GM12878 (cell line): Measurements from ENCODE around the gene TRPM5. TPM values are rescaled to one million over a fixed set of nuclear protein-coding genes. Genes with fewer than 3 reads are reported as not detected.

Source experiments
- ATAC-seq: fragments of 200-7000 bp; cut with Tn5 transposase; 3 replicates; pipeline ENCODE4 v1.9.1; 2020; ENCODE audit warnings: mild to moderate bottlenecking, moderate library complexity
- BruUV-seq: library from RNA; stranded (reverse); fragments of 400-500 nt; replicated peaks from 2 replicates; lab custom pipeline; 2021; lab: Mats Ljungman, UMichigan
- CTCF ChIA-PET: fragments of 300-600 bp; sonication (Branson Sonifier 250); formaldehyde crosslinking; extraction: SDS; loops from one replicate; lab custom pipeline; 2021; ENCODE audit warnings: inconsistent platforms; lab: Yijun Ruan, JAX
- POLR2A ChIA-PET: fragments of 350-600 bp; formaldehyde crosslinking; extraction: SDS; loops from one replicate; lab custom pipeline; 2021; ENCODE audit warnings: inconsistent platforms; lab: Charles Lee
- RAD21 ChIA-PET: fragments of 300-600 bp; sonication (Branson Sonifier 250); formaldehyde crosslinking; loops from one replicate; lab custom pipeline; 2023; ENCODE audit warnings: antibody characterized with exemption; ENCODE audit not compliant: unreplicated experiment; lab: Charles Lee
- SMC1A ChIA-PET: fragments of 300-600 bp; sonication (Branson Sonifier 250); formaldehyde crosslinking; loops from one replicate; lab custom pipeline; 2023; ENCODE audit not compliant: unreplicated experiment, uncharacterized antibody; lab: Charles Lee
- DNase-seq: peaks from one replicate; pipeline ENCODE4 v3.0.0-alpha.2; 2011; ENCODE audit warnings: low read depth, low spot score
- FAIRE-seq: peaks from 3 replicates; lab custom pipeline; 2011; peaks lifted over from hg19 to GRCh38; lab: Jason Lieb, UNC
- H2AFZ ChIP-seq: 2 replicates; pipeline ENCODE4 v1.6.0; 2011; ENCODE audit warnings: low read depth, low read length, control low read depth; ENCODE audit not compliant: control insufficient read depth
- H3K27ac ChIP-seq: 2 replicates; pipeline ENCODE4 v1.5.1; 2011; ENCODE audit warnings: control low read depth; ENCODE audit not compliant: control insufficient read depth, insufficient read depth
- H3K27me3 ChIP-seq, 2 experiments: replicated peaks in 1 of 2; 2 replicates each; pipeline versions ENCODE4 v1.6.0 to v1.6.1; 2011; ENCODE audit warnings: low read length in 1 of 2; ENCODE audit not compliant: control insufficient read depth in 2 of 2, insufficient read depth in 2 of 2
- H3K36me3 ChIP-seq, 2 experiments: 2 replicates each; pipeline ENCODE4 v1.5.1; 2011; ENCODE audit warnings: low read length in 1 of 2; ENCODE audit not compliant: control insufficient read depth in 2 of 2, insufficient read depth in 2 of 2
- H3K4me1 ChIP-seq: 2 replicates; pipeline ENCODE4 v1.6.1; 2011; ENCODE audit warnings: mild to moderate bottlenecking, low read length, moderate library complexity, mixed read lengths; ENCODE audit not compliant: control insufficient read depth, insufficient read depth
- H3K4me2 ChIP-seq: 2 replicates; pipeline ENCODE4 v1.6.0; 2011; ENCODE audit warnings: control low read depth; ENCODE audit not compliant: control insufficient read depth, insufficient read depth
- H3K4me3 ChIP-seq: fragments of 200-600 bp; sonication (generic); 2 replicates; pipeline ENCODE4 v1.5.1; 2016
- H3K79me2 ChIP-seq: 2 replicates; pipeline ENCODE4 v1.6.0; 2011; ENCODE audit warnings: low read length; ENCODE audit not compliant: control insufficient read depth, insufficient read depth
- H3K9ac ChIP-seq: 2 replicates; pipeline ENCODE4 v1.8.0; 2011; ENCODE audit warnings: low read length, control low read depth, mixed read lengths; ENCODE audit not compliant: control insufficient read depth, insufficient read depth
- H3K9me3 ChIP-seq: replicated peaks from 3 replicates; pipeline ENCODE4 v1.5.1; 2011; ENCODE audit warnings: mild to moderate bottlenecking, low read length; ENCODE audit not compliant: control insufficient read depth, insufficient read depth
- H4K20me1 ChIP-seq: 2 replicates; pipeline ENCODE4 v1.6.0; 2011; ENCODE audit not compliant: control insufficient read depth, insufficient read depth
- CHD4 ChIP-seq: fragments of 200-600 bp; sonication (generic); IDR thresholded peaks from 2 replicates; pipeline ENCODE4 v1.6.1; 2016; ENCODE audit warnings: mild to moderate bottlenecking
- CREB1 ChIP-seq: IDR thresholded peaks from 2 replicates; pipeline ENCODE4 v1.6.1; 2012; ENCODE audit warnings: low read depth, mild to moderate bottlenecking, inconsistent platforms
- E2F4 ChIP-seq: IDR thresholded peaks from 2 replicates; pipeline ENCODE4 v1.6.1; 2012; ENCODE audit warnings: low read depth, low read length, improper control_type of control experiment
- E2F8 ChIP-seq: fragments of 450-650 bp; IDR thresholded peaks from 2 replicates; pipeline ENCODE4 v1.6.1; 2018; ENCODE audit warnings: mild to moderate bottlenecking, low read depth, moderate library complexity; ENCODE audit not compliant: partially characterized antibody
- EED ChIP-seq: sonication (generic); IDR thresholded peaks from 2 replicates; pipeline ENCODE4 v1.6.1; 2016; ENCODE audit warnings: antibody characterized with exemption, low read depth
- LARP7 ChIP-seq: fragments of 450-650 bp; IDR thresholded peaks from 2 replicates; pipeline ENCODE4 v1.6.1; 2017; ENCODE audit warnings: mild to moderate bottlenecking
- MTA3 ChIP-seq: IDR thresholded peaks from 2 replicates; pipeline ENCODE4 v1.6.1; 2012; ENCODE audit warnings: low read length, inconsistent platforms, borderline replicate concordance
- MYB ChIP-seq: fragments of 150-350 bp; IDR thresholded peaks from 2 replicates; pipeline ENCODE4 v1.6.1; 2014; ENCODE audit warnings: mild to moderate bottlenecking, low read depth, low read length, borderline replicate concordance
- MYC ChIP-seq: IDR thresholded peaks from 2 replicates; pipeline ENCODE4 v1.6.1; 2011; ENCODE audit warnings: mild to moderate bottlenecking, low read length, moderate library complexity, inconsistent platforms; ENCODE audit not compliant: insufficient read depth, insufficient replicate concordance, insufficient read length, severe bottlenecking
- NFYA ChIP-seq: IDR thresholded peaks from 2 replicates; pipeline ENCODE4 v1.6.1; 2011; ENCODE audit warnings: low read depth, mild to moderate bottlenecking, low read length, improper control_type of control experiment, borderline replicate concordance
- NFYB ChIP-seq: IDR thresholded peaks from 2 replicates; pipeline ENCODE4 v1.6.1; 2011; ENCODE audit warnings: low read depth, mild to moderate bottlenecking, low read length, improper control_type of control experiment, moderate library complexity; ENCODE audit not compliant: insufficient read depth
- NKRF ChIP-seq: fragments of 450-650 bp; conservative IDR thresholded peaks from 2 replicates; pipeline ENCODE4 v1.6.1; 2017; ENCODE audit warnings: mild to moderate bottlenecking, moderate library complexity
- NR2C1 ChIP-seq: fragments of 450-650 bp; IDR thresholded peaks from 2 replicates; pipeline ENCODE4 v1.6.1; 2017; ENCODE audit warnings: antibody characterized with exemption, mild to moderate bottlenecking, moderate library complexity
- PAX5 ChIP-seq: IDR thresholded peaks from 2 replicates; pipeline ENCODE4 v1.6.1; 2011; ENCODE audit warnings: low read depth, low read length, borderline replicate concordance
- STAT3 ChIP-seq: IDR thresholded peaks from 2 replicates; pipeline ENCODE4 v1.6.1; 2011; ENCODE audit warnings: low read depth, low read length, improper control_type of control experiment
- TBL1XR1 ChIP-seq: IDR thresholded peaks from 2 replicates; pipeline ENCODE4 v1.6.1; 2012; ENCODE audit warnings: low read depth, low read length, improper control_type of control experiment
- WGBS: methylation state at CpG from one replicate; pipeline ENCODE4 v1.1.6; 2016; ENCODE audit warnings: low lambda C conversion rate; ENCODE audit not compliant: insufficient replicate concordance, insufficient coverage; ENCODE audit errors: missing lambda C conversion rate; 5-methylcytosine and 5-hydroxymethylcytosine counted together
- in situ Hi-C: fragments of 300-500 bp; cut with MboI; formaldehyde crosslinking; loops from 9 replicates; pipeline ENCODE4 v1.14.3; 2018; ENCODE audit warnings: mixed read lengths
- intact Hi-C: fragments of 100-400 bp; cut with micrococcal nuclease; formaldehyde crosslinking; loops from one replicate; pipeline ENCODE4 v1.14.2; 2022; ENCODE audit not compliant: unreplicated experiment
- polyA plus RNA-seq, 11 experiments: library from polyadenylated mRNA; depleted of rRNA in 4 of 11; unstranded in 6 of 11; stranded (reverse) in 5 of 11; fragments of >200 nt; fragmentation: Nextera tagmentation in 4 of 11; fragmentation: Illumina TruSeq in 1 of 11; extraction: Ambion mirVana in 4 of 11; extraction: Trizol in 1 of 11; gene quantifications; 1 replicate in 1 of 11; 2 replicates in 10 of 11; pipeline versions ENCODE4 v1.2.1 to v1.2.3, GENCODE V29; 2011 to 2016; ENCODE audit warnings: inconsistent platforms in 2 of 11, missing spikeins in 2 of 11, low read depth in 1 of 11
- total RNA-seq, 4 experiments: library from RNA; depleted of rRNA in 3 of 4; stranded (reverse); fragments of >200 nt in 3 of 4; fragmentation: Illumina TruSeq in 1 of 4; extraction: Trizol in 1 of 4; gene quantifications; 2 replicates each; pipeline versions ENCODE4 v1.2.1 to v1.2.3, GENCODE V29; 2013 to 2021

Gene TRPM5
- total and polyA plus RNA-seq, 10 of the 15 experiments (the other 5 are each of a cell fraction or from before 2014, with no cell fraction given): not detected

GRCh38 chr11:2447253-2447950, 3.1 kb upstream of the TRPM5 start (continued):
- TF ChIP-seq MTA3 (no peak), NFYB (no peak), NR2C1 (no peak), MYB (no peak), NKRF (no peak), LARP7 (no peak), EED (no peak), STAT3 (no peak)

- Histone ChIP-seq H3K4me2 (no peak overlapping the region), H3K36me3 (no peaks in the 10 kb centered on the region), H3K79me2 (no peaks in the 10 kb centered on the region), H4K20me1 (no peaks in the 10 kb centered on the region), H3K9ac (no peak overlapping the region), H3K27ac (no peak overlapping the region), H3K4me1 (no peaks in the 10 kb centered on the region), H3K4me3 (no peak overlapping the region), H3K9me3 (no peaks in the 10 kb centered on the region), H3K27me3 (peaks cover 2 to 7% of the 10 kb centered on the region in 2 experiments; a peak in 3 of 4 replicates), H2AFZ (no peak overlapping the region)
- ChIA-PET POLR2A (no interaction called here), CTCF (interaction anchor here (0.6 kb wide), 1 partner anchor 441 kb away, joined by 3 read pairs; no protein-coding TSS in a partner anchor), SMC1A (no interaction called here), RAD21 (no interaction called here)
- BruUV-seq: no TSS peak
- intact Hi-C loops (loop anchor here (2.0 kb wide), 1 partner anchor 20 kb away; no protein-coding TSS in a partner anchor), in situ Hi-C loops (no loop called here)
- 4% methylated on average over 15 of the region's 15 CpGs for WGBS
- FAIRE-seq (no peak), ATAC-seq (no peak), DNase-seq (no peak)
- TF ChIP-seq E2F8: no peak
- TF ChIP-seq TBL1XR1: no peak
- no peak for TF ChIP-seq CREB1
- TF ChIP-seq NFYA: no peak
- TF ChIP-seq CHD4: no peak
- no peak for TF ChIP-seq PAX5
- no peak for TF ChIP-seq E2F4
- TF ChIP-seq EED: no peak
- TF ChIP-seq MYC: no peak
Measured at GRCh38 chr11:2446590-2447252, 2.4 kb upstream of the TRPM5 start.
